Natural killer cell (primary cell): ENCODE data around the gene VMP1. TPM values are rescaled to one million over a fixed set of nuclear protein-coding genes. Genes with fewer than 3 reads are reported as not detected.
A peak's percentile ranks its signal among the peaks of the same experiment; 100 is the strongest.
"Not testable (repeated sequence)": the region's sequence is repeated elsewhere in the genome, so short reads cannot be mapped to it uniquely, and the experiment has no call there.

Source experiments
- ATAC-seq, 3 donors: fragments of 150-1000 bp in 2 of 3; fragments of 200-7000 bp in 1 of 3; cut with Tn5 transposase; 1 replicate in 1 of 3; 2 replicates in 2 of 3; pipeline ENCODE4 v1.10.0; 2021; ENCODE audit warnings: mild to moderate bottlenecking in 2 of 3, moderate library complexity in 2 of 3
- DNase-seq, 2 donors: peaks; one replicate each; pipeline versions ENCODE4 v3.0.0 to v3.0.0-alpha.2; 2013 to 2021; ENCODE audit warnings: mixed read lengths in 1 of 2
- H3K27ac ChIP-seq: one replicate; pipeline ENCODE4 v1.5.1; 2013; ENCODE audit warnings: mild to moderate bottlenecking, low read length
- H3K27me3 ChIP-seq: one replicate; pipeline ENCODE4 v1.6.1; 2013; ENCODE audit warnings: low read length; ENCODE audit not compliant: control insufficient read depth, insufficient read depth
- H3K36me3 ChIP-seq: one replicate; pipeline ENCODE4 v1.6.1; 2013; ENCODE audit warnings: low read length; ENCODE audit not compliant: control insufficient read depth, insufficient read depth
- H3K4me1 ChIP-seq: one replicate; pipeline ENCODE4 v1.6.1; 2013; ENCODE audit warnings: low read length; ENCODE audit not compliant: control insufficient read depth, insufficient read depth
- H3K4me3 ChIP-seq: one replicate; pipeline ENCODE4 v1.5.1; 2013; ENCODE audit warnings: low read length
- H3K9me3 ChIP-seq: one replicate; pipeline ENCODE4 v1.6.1; 2013; ENCODE audit warnings: low read length; ENCODE audit not compliant: control insufficient read depth, insufficient read depth
- H3K27ac Mint-ChIP-seq, 2 donors: one replicate each; pipeline ENCODE4 v1.8.0; 2022; ENCODE audit warnings: mild to moderate bottlenecking in 2 of 2, mixed read lengths in 2 of 2, moderate library complexity in 1 of 2
- H3K27me3 Mint-ChIP-seq, 2 donors: one replicate each; pipeline ENCODE4 v1.8.0; 2022; ENCODE audit warnings: low read depth in 2 of 2, mixed read lengths in 2 of 2
- H3K36me3 Mint-ChIP-seq: one replicate; pipeline ENCODE4 v1.8.0; 2022; ENCODE audit warnings: mixed read lengths
- H3K4me1 Mint-ChIP-seq, 2 donors: one replicate each; pipeline ENCODE4 v1.8.0; 2022; ENCODE audit warnings: mixed read lengths in 2 of 2
- H3K4me3 Mint-ChIP-seq: one replicate; pipeline ENCODE4 v1.8.0; 2022; ENCODE audit warnings: mild to moderate bottlenecking, moderate library complexity, mixed read lengths
- H3K9me3 Mint-ChIP-seq, 2 donors: one replicate each; pipeline ENCODE4 v1.8.0; 2022; ENCODE audit warnings: mixed read lengths in 2 of 2
- WGBS: methylation state at CpG from one replicate; pipeline ENCODE4 v1.1.7; 2013; ENCODE audit warnings: missing lambda C conversion rate; ENCODE audit not compliant: insufficient coverage; 5-methylcytosine and 5-hydroxymethylcytosine counted together
- intact Hi-C: fragments of 100-400 bp; cut with micrococcal nuclease; formaldehyde crosslinking; loops from one replicate; pipeline ENCODE4 v1.14.2; 2022
- total RNA-seq, 4 donors: library from RNA; stranded (reverse); fragments of 120-200 nt in 1 of 4; gene quantifications; one replicate each; pipeline versions ENCODE4 v1.2.3 to v1.2.4, GENCODE V29; 2013 to 2022
- TF ChIP-seq, protein P1 (sequence below): fragments of 200-600 bp; IDR thresholded peaks from one replicate; pipeline ENCODE4 v1.8.0; 2022; ENCODE audit warnings: antibody characterized with exemption

The VMP1 gene
- total RNA-seq, 3 donors from 2014 or later (not counting 1 experiment from before 2014, with no cell fraction given) = 136 to 175 (median 162) TPM

DNA sequence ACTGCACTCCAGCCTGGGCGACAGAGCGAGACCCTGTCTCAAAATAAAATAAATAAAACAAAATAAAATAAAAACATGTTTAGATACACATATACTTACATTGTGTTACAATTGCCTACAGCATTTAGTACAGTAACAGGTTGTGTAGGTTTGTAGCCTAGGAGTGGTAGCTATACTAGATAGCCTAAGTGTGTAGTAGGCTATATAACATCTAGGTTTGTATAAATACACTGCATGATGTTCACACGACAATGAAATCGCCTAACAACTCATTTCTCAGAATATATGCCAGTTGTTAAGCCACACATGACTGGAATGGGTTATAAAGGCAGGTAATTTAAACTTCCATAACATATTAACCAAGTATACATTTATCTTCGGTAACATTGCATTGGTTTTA is 94.7 kb downstream of the VMP1 start:
- H3K27me3 ChIP-seq = no peaks in the 10 kb centered on the region
- no peak overlapping the region for H3K4me3 ChIP-seq
- TF ChIP-seq, protein P1, sequence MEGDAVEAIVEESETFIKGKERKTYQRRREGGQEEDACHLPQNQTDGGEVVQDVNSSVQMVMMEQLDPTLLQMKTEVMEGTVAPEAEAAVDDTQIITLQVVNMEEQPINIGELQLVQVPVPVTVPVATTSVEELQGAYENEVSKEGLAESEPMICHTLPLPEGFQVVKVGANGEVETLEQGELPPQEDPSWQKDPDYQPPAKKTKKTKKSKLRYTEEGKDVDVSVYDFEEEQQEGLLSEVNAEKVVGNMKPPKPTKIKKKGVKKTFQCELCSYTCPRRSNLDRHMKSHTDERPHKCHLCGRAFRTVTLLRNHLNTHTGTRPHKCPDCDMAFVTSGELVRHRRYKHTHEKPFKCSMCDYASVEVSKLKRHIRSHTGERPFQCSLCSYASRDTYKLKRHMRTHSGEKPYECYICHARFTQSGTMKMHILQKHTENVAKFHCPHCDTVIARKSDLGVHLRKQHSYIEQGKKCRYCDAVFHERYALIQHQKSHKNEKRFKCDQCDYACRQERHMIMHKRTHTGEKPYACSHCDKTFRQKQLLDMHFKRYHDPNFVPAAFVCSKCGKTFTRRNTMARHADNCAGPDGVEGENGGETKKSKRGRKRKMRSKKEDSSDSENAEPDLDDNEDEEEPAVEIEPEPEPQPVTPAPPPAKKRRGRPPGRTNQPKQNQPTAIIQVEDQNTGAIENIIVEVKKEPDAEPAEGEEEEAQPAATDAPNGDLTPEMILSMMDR = no peak
- Mint-ChIP-seq H3K36me3 (no peaks in the 10 kb centered on the region), H3K4me1 (peaks cover 7 to 11% of the 10 kb centered on the region in 2 donors), H3K27ac (no peak overlapping the region), H3K4me3 (no peak overlapping the region), H3K9me3 (no peaks in the 10 kb centered on the region), H3K27me3 (no peaks in the 10 kb centered on the region)
- H3K4me1 ChIP-seq = peaks cover 2% of the 10 kb centered on the region
- intact Hi-C loops = no loop called here
- H3K27ac ChIP-seq = no peak overlapping the region
- no peaks in the 10 kb centered on the region for H3K36me3 ChIP-seq
- DNase-seq (no peak), ATAC-seq (no peak)
- 100% methylated on average over 1 of the region's 5 CpGs for WGBS
- no peaks in the 10 kb centered on the region for H3K9me3 ChIP-seq

DNA sequence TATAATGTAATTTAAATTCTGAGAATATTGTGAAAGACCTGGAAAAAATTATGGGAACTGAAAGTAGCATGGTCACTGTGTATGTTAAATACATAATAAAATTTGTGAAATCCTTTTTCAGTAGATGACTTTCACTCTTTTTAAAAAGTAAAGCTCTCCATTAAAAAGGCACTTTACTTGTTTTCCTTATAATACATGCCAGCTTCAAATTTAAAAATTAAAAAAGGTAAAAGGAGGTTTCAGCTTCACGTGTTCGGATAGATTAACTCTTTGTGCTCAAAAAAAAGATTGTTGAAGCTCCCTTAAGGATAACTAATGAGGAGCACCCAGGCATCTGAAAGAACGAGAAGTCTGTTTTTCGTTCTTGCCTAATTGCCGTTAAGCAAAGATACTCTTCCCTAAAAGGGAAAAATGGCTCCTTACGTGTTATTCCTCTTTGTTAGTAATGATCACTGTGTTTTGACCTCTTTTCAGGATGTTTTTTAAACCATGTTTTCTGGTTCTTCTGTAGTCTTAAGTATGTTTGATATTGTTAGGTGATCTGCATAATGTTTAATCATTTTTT is 97.5 kb downstream of the VMP1 start:
- no peaks in the 10 kb centered on the region for H3K9me3 Mint-ChIP-seq
- WGBS = 90% methylated on average over 6 of the region's 6 CpGs
- H3K27me3 Mint-ChIP-seq = no peaks in the 10 kb centered on the region
- Histone ChIP-seq H3K9me3 (no peaks in the 10 kb centered on the region), H3K27ac (peak overlapping the region; percentile 64), H3K4me3 (no peak overlapping the region), H3K27me3 (no peaks in the 10 kb centered on the region), H3K4me1 (peaks cover 2% of the 10 kb centered on the region), H3K36me3 (no peaks in the 10 kb centered on the region)
- H3K4me3 Mint-ChIP-seq = no peak overlapping the region
- intact Hi-C loops = no loop called here
- no peak for DNase-seq
- H3K4me1 Mint-ChIP-seq = no peaks in the 10 kb centered on the region
- H3K36me3 Mint-ChIP-seq = no peaks in the 10 kb centered on the region
- TF ChIP-seq, protein P1 = no peak
- H3K27ac Mint-ChIP-seq = no peak overlapping the region
- ATAC-seq = no peak

DNA sequence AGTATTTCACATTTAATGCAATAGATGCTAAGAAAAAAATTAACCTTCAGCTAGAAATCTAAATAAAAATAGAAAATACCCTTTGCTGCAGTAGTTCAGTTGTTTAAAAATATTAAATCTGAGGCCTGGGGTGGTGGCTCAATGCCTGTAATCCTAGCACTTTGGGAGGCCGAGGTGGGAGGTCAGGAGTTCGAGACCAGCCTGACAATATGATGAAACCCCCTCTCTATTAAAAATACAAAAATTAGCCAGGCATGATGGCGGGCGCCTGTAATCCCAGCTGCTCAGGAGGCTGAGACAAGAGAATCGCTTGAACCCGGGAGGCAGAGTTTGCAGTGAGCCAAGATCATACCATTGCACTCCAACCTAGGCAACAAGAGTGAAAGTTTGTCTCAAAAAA is 98.9 kb downstream of the VMP1 start:
- intact Hi-C loops, H3K36me3 Mint-ChIP-seq, H3K36me3 ChIP-seq, H3K27ac ChIP-seq, H3K27me3 Mint-ChIP-seq, H3K27me3 ChIP-seq, H3K4me1 ChIP-seq, ATAC-seq, H3K27ac Mint-ChIP-seq, H3K4me3 Mint-ChIP-seq, H3K9me3 ChIP-seq, DNase-seq, H3K9me3 Mint-ChIP-seq, H3K4me3 ChIP-seq, H3K4me1 Mint-ChIP-seq: not testable (repeated sequence)
- WGBS = 100% methylated on average over 6 of the region's 6 CpGs

DNA sequence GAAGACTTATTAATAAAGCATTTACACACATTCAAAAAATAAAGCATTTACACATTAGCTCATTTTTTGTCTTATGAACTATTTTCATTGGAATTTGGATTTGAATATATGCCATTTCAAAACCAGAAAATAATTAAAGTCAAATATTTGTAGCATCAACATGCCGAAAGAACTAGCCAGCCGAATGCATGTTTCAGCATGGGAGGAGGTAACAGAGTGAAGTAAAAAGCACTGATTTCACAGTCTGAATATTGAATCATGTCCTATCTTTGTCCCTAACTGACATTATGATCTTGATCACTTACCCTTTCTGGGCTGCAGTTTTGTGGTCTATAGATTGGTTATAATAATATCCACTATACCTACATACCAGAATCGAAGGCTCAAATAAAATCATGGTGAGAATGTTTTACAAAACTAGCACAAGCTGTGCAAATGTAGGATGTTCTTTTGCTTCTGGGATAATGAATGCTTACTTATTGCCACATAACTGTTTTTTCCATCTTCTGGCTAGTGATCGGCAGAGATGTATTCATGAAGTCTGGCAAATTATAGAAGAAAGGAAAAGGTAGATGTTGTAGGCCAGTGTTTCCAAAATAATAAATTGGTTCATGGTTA is 100.5 kb downstream of the VMP1 start:
- ATAC-seq (no peak), DNase-seq (no peak)
- Mint-ChIP-seq H3K27ac (peak overlapping the region in 1 of 2 donors; percentile 33), H3K4me1 (peaks cover 13 to 15% of the 10 kb centered on the region in 2 donors), H3K36me3 (peaks cover 7% of the 10 kb centered on the region), H3K4me3 (no peak overlapping the region), H3K27me3 (no peaks in the 10 kb centered on the region), H3K9me3 (no peaks in the 10 kb centered on the region)
- H3K27me3 ChIP-seq = no peaks in the 10 kb centered on the region
- WGBS = 94% methylated on average over 2 of the region's 4 CpGs
- no peak overlapping the region for H3K4me3 ChIP-seq
- intact Hi-C loops = no loop called here
- H3K4me1 ChIP-seq = peaks cover 10% of the 10 kb centered on the region
- H3K9me3 ChIP-seq = no peaks in the 10 kb centered on the region
- no peak overlapping the region for H3K27ac ChIP-seq
- TF ChIP-seq, protein P1 = no peak
- peaks cover 6% of the 10 kb centered on the region for H3K36me3 ChIP-seq
